GM18951 (cell line): ENCODE measurements around the gene OLIG3.

Source experiments
- POLR2A ChIP-seq: IDR thresholded peaks from 4 replicates; pipeline ENCODE4 v1.6.1; 2011; ENCODE audit warnings: mild to moderate bottlenecking; ENCODE audit not compliant: insufficient read length, insufficient read depth; ENCODE audit errors: extremely low read depth
- in situ Hi-C: fragments of 300-500 bp; cut with MboI; formaldehyde crosslinking; loops from one replicate; pipeline ENCODE4 v1.12.0; 2022; ENCODE audit warnings: low sequenced_read_pairs, mixed read lengths, inconsistent platforms; ENCODE audit not compliant: unreplicated experiment

Gene OLIG3

GRCh38 chr6:137514418-137514817 is 20.2 kb upstream of the OLIG3 start:
- no peak for TF ChIP-seq POLR2A
- in situ Hi-C loops, result no loop called here

- in situ Hi-C loops, result no loop called here
- TF ChIP-seq POLR2A, result no peak
These were observed 18.8 kb upstream of the OLIG3 start for GRCh38 chr6:137512757-137513605.

DNA sequence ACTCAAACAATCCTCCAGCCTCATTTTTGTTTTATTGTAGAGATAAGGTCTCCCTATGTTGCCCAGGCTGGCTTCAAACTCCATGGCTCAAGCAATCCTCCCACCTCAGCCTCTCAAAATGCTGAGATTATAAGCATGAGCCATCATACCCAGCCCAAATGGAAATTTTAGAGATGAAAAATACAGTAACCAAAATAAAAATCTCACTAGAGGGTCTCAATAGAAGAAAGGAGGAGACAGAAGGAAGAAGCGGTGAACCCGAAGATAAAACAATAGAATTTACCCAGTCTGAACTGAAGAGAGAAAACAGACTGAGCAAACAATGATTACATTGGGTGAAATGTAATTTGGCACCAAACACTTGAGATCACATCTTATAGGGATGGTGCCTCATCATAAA is 16.7 kb upstream of the OLIG3 start:
- in situ Hi-C loops, result no loop called here
- TF ChIP-seq POLR2A, result no peak

- TF ChIP-seq POLR2A, result no peak
- in situ Hi-C loops, result no loop called here
These were observed 4.4 kb upstream of the OLIG3 start for GRCh38 chr6:137498481-137499190.

DNA sequence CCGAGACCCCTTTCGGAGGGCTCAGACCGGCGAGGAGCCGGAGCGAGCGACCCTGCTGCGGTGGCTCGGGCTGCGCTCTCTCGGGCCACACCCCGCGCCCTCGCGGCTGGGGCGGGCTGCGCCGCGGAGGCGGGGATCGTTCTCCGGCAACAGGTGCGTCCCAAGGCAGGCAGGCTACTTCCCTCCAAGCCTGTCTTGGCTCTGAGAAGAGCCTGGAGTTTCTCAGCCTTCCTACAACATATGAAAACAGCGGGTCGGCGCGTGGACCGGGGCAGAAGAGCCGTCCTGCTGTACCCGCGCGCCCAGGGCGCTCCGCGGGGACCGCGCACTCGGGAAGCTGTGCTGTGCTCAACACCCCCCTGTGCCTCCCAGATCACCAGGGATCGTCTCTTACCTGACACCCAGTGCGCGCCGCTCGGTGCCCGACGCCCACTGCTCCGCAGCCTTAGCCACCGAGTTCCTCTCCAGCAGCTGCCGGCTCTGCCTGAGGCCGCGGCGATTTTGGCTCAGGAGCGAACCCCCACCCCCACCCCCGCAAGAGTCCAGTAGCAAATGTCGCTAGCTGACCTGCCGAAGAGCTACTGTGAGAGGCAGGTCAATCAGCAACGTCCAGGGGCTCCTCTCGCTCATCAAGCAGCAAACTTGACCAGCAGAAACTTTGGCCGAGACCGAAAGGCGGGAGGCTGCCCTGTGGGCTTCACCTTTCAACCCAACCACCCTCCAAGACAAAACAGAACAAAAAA is 3.7 kb upstream of the OLIG3 start:
- no peak for TF ChIP-seq POLR2A
- in situ Hi-C loops, result no loop called here

GRCh38 chr6:137496909-137497720 is 2.9 kb upstream of the OLIG3 start:
- in situ Hi-C loops, result no loop called here
- TF ChIP-seq POLR2A, result no peak

DNA sequence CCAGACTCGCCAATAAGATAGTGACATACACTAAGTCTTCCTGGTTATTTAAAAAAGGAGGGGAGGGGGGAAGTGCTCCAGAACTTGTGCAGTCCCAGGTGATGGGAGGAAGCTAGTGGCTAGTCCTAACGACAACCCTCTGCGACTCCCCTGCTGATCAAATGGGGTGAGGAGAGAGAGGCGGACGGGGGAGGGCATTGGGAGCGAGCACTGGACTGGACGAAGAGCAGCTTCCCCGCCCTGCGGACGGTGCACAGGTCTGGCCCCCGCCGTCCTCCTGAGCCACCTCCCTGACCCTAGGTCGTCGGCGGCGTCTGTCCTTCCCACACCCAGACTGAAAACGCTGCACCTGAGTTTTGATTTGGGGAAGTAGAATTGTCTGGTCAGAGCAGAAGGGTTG is 2.2 kb upstream of the OLIG3 start:
- TF ChIP-seq POLR2A, result no peak
- in situ Hi-C loops, result no loop called here

DNA sequence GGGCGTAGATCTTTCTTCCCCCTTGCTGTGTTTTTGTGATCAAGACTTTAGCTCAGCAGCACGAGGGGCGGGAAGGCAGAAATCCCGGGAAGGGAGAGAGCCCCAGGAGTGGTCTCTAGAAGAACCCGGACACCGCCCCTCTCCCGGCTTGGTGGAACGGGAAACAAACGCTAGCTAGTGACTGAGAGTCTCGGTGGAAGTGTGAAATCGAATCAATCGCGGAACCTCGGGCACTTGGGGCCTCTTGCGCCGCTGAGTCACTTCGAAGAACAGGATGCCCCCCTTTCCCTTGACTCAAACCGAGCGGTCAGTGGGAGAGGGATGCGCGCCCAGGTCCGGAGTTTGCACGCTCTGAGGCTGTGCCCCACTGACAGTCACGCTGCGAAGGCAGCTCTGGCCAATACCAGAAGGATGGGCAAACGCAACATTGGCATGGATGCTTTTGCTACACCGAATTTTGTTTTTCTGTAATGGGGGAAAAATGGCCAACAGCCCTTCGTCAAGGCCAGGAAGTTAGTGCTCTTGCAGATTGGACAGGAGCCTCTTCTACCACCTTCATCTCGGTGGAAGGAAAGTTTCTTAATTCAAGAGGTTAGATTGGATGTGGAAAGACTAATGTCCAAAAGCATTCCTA is 1.6 kb upstream of the OLIG3 start:
- no peak for TF ChIP-seq POLR2A
- in situ Hi-C loops, result no loop called here

GRCh38 chr6:137494988-137495702 is 951 bp upstream of the OLIG3 start:
- TF ChIP-seq POLR2A, result no peak
- in situ Hi-C loops, result no loop called here

DNA sequence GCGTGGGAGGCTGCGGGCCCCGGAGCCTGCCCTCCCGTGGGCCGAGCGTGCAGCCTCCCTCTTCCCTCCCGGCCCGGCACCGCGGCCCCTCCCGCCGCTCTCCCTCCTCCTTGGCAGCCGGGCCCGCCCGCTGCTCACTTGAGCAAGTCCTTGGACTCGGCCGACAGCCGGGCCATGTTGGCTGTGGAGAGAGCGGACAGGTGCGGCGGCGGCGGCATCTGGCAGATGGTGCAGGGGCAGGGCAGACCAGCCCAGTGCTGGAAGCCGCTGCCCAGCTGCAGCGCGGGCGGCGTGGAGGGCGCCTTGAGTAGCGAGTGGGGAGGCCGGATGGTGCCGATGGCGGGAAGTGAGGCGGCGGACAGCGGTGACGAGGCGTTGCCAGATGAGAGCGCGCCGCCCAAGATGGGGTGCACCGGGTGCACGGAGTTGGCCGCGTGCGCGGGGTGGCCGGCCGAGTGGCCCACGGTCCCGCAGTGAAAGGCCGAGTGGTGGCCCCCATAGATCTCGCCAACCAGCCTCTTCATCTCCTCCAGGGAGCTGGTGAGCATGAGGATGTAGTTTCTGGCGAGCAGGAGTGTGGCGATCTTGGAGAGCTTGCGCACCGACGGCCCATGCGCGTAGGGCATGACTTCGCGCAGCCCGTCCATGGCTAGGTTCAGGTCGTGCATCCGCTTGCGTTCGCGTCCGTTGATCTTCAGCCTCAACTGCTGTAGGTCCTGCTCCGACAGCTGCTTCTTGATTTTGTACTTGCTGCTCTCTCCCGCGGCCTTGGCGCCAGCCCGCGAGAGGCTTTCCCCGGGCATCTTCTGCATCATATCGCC is 766 bp downstream of the OLIG3 start:
- TF ChIP-seq POLR2A, result no peak
- in situ Hi-C loops, result no loop called here
